A549 treated with CpdA at 1 μM for 4 hours (cell line): ENCODE data around the gene ARPC5L. TPM values are rescaled to one million over a fixed set of nuclear protein-coding genes. Genes with fewer than 3 reads are reported as not detected.

Experiments
- total RNA-seq: library from RNA; stranded (reverse); fragments of 200-300 nt; extraction: Qiagen RNA extraction; gene quantifications from 5 replicates; pipeline ENCODE4 v1.2.3, GENCODE V29; 2022; ENCODE audit warnings: low read depth

Gene ARPC5L
- 60.1 to 78.6 TPM (median 76.5 TPM) in 5 replicates for total RNA-seq

GRCh38 chr9:124861342-124862229 lies at the start of gene ARPC5L, which contains the start of gene RPL35:
Gene ARPC5L (plus strand): TSS chr9:124862130. CDS start chr9:124869291, 7,161 bp downstream.
Gene RPL35 (minus strand): TSS chr9:124861957. CDS start chr9:124861912, 45 bp downstream.

GRCh38 chr9:124852829-124853531 lies 8.9 kb upstream of the ARPC5L start, which contains the start of gene WDR38:
Gene WDR38 (plus strand): TSS chr9:124853460. CDS start chr9:124853532, 72 bp downstream.

Other genes with a start within 250 kb of the ARPC5L start
- 1.0 to 2.2 TPM (median 1.7 TPM) in 5 replicates for gene NR6A1, start 90.8 kb upstream of the ARPC5L start, total RNA-seq
- gene OLFML2A, start 85.0 kb upstream of the ARPC5L start, total RNA-seq = 15.5 to 24.4 TPM (median 18.2 TPM) in 5 replicates
- gene WDR38, start 8.7 kb upstream of the ARPC5L start, total RNA-seq = 0.12 to 0.17 TPM (median 0.14 TPM) in 3 of 5 replicates, not detected in the others
- gene RPL35, start 173 bp upstream of the ARPC5L start, total RNA-seq = 2,738 to 3,137 TPM (median 2,853 TPM) in 5 replicates
- 9.7 to 12.3 TPM (median 11.0 TPM) in 5 replicates for gene GOLGA1, start 79.0 kb downstream of the ARPC5L start, total RNA-seq